ENCODE data around the gene RPS25. TPM values are rescaled to one million over a fixed set of nuclear protein-coding genes. Genes with fewer than 3 reads are reported as not detected.
"Not testable (repeated sequence)": the region's sequence is repeated elsewhere in the genome, so short reads cannot be mapped to it uniquely, and the experiment has no call there.

The RPS25 gene
- polyA plus RNA-seq, 1 of the 3 experiments (the other 2 are of a cell fraction): 2,688 TPM

DNA sequence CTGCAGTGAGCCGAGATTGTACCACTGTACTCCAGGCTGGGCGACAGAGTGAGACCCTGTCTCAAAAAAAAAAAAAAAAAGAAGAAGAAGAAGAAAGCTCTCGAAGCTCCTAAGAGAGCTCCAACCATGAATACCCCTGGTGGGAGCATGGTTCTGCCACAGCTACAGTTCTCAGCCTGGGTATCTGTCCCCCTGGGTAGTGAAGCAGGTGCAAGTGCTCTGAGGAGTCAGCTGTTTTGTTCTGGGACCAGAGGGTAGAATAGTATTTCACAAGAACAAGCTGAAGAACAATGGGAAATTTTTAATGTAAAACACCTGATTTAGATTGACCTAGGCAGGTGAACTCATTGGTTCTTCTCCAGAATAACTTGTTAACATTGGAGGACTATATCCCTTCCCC, 43.1 kb upstream of the RPS25 start:
- Histone ChIP-seq H3K79me2 (ENCODE audit: insufficient read depth) (peaks cover 19% of the 10 kb centered on the region), H3F3A (replicated peaks; ENCODE audit: insufficient read depth) (peaks cover 19% of the 10 kb centered on the region), H3K9me2 (no peaks in the 10 kb centered on the region), H3K4me1 (ENCODE audit: control insufficient read depth in 1 of 2, insufficient read depth in 2 of 2, low read depth in 1 of 2, low read length in 1 of 2) (peaks cover 4 to 6% of the 10 kb centered on the region in 2 experiments; a peak in 2 of 4 replicates), H2AFZ (ENCODE audit: low read depth) (no peak overlapping the region), H3K27me3 (ENCODE audit: insufficient read depth) (no peaks in the 10 kb centered on the region), H3K9me3 (no peaks in the 10 kb centered on the region), H3K36me3 (replicated peaks in 1 of 2; ENCODE audit: control insufficient read depth in 1 of 2, insufficient read depth in 2 of 2, low read length in 1 of 2) (peaks cover 0 to 4% of the 10 kb centered on the region in 2 experiments), H4K20me1 (ENCODE audit: insufficient read depth) (no peaks in the 10 kb centered on the region), H3K4me3 (ENCODE audit: low read depth in 2 of 2, low read length in 1 of 2) (no peak overlapping the region), H3K9ac (no peak overlapping the region), H3K27ac (ENCODE audit: low read depth in 2 of 2, low read length in 1 of 2) (no peak overlapping the region), H3K4me2 (no peak overlapping the region)
- WGBS (ENCODE audit: low lambda C conversion rate): 84% methylated on average over 3 of the region's 3 CpGs
- ChIA-PET POLR2A (interaction anchor here (0.6 kb wide), 1 partner anchor 81 kb away, joined by 3 read pairs; no protein-coding TSS in a partner anchor), CTCF (interaction anchor here (1.4 to 1.6 kb wide), 2 partner anchors 41 to 145 kb away, joined by 3 to 4 read pairs; partner anchors contain the start of gene CBL)
- no peak for DNase-seq
- TF ChIP-seq, protein P1, sequence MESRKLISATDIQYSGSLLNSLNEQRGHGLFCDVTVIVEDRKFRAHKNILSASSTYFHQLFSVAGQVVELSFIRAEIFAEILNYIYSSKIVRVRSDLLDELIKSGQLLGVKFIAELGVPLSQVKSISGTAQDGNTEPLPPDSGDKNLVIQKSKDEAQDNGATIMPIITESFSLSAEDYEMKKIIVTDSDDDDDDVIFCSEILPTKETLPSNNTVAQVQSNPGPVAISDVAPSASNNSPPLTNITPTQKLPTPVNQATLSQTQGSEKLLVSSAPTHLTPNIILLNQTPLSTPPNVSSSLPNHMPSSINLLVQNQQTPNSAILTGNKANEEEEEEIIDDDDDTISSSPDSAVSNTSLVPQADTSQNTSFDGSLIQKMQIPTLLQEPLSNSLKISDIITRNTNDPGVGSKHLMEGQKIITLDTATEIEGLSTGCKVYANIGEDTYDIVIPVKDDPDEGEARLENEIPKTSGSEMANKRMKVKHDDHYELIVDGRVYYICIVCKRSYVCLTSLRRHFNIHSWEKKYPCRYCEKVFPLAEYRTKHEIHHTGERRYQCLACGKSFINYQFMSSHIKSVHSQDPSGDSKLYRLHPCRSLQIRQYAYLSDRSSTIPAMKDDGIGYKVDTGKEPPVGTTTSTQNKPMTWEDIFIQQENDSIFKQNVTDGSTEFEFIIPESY (IDR thresholded peaks at IDR 0.05; ENCODE audit: borderline replicate concordance, low read depth): no peak
- TF ChIP-seq EP300 (IDR thresholded peaks at IDR 0.05; ENCODE audit: borderline replicate concordance in 1 of 2, low read depth in 1 of 2, low read length in 1 of 2) (no peak), FOXJ3 (CRISPR knock-in tag; IDR thresholded peaks at IDR 0.05) (no peak), NRF1 (IDR thresholded peaks at IDR 0.05; ENCODE audit: low read depth, low read length) (no peak), TAF1 (IDR thresholded peaks at IDR 0.05; ENCODE audit: borderline replicate concordance, low read depth, low read length) (no peak), JUND (IDR thresholded peaks at IDR 0.05) (no peak), NFIC (IDR thresholded peaks at IDR 0.05; ENCODE audit: borderline replicate concordance) (no peak), SIN3A (IDR thresholded peaks at IDR 0.05; ENCODE audit: borderline replicate concordance, low read depth, low read length) (no peak), RXRA (IDR thresholded peaks at IDR 0.05; ENCODE audit: borderline replicate concordance, low read depth) (no peak), YY1 (IDR thresholded peaks at IDR 0.05; ENCODE audit: low read depth) (no peak)
- TF ChIP-seq, protein P2, sequence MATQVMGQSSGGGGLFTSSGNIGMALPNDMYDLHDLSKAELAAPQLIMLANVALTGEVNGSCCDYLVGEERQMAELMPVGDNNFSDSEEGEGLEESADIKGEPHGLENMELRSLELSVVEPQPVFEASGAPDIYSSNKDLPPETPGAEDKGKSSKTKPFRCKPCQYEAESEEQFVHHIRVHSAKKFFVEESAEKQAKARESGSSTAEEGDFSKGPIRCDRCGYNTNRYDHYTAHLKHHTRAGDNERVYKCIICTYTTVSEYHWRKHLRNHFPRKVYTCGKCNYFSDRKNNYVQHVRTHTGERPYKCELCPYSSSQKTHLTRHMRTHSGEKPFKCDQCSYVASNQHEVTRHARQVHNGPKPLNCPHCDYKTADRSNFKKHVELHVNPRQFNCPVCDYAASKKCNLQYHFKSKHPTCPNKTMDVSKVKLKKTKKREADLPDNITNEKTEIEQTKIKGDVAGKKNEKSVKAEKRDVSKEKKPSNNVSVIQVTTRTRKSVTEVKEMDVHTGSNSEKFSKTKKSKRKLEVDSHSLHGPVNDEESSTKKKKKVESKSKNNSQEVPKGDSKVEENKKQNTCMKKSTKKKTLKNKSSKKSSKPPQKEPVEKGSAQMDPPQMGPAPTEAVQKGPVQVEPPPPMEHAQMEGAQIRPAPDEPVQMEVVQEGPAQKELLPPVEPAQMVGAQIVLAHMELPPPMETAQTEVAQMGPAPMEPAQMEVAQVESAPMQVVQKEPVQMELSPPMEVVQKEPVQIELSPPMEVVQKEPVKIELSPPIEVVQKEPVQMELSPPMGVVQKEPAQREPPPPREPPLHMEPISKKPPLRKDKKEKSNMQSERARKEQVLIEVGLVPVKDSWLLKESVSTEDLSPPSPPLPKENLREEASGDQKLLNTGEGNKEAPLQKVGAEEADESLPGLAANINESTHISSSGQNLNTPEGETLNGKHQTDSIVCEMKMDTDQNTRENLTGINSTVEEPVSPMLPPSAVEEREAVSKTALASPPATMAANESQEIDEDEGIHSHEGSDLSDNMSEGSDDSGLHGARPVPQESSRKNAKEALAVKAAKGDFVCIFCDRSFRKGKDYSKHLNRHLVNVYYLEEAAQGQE (IDR thresholded peaks at IDR 0.05; ENCODE audit: low read depth, low read length): no peak
- TF ChIP-seq, protein P3, sequence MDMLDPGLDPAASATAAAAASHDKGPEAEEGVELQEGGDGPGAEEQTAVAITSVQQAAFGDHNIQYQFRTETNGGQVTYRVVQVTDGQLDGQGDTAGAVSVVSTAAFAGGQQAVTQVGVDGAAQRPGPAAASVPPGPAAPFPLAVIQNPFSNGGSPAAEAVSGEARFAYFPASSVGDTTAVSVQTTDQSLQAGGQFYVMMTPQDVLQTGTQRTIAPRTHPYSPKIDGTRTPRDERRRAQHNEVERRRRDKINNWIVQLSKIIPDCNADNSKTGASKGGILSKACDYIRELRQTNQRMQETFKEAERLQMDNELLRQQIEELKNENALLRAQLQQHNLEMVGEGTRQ (IDR thresholded peaks at IDR 0.05; ENCODE audit: borderline replicate concordance, low read depth, low read length): no peak
- TF ChIP-seq, protein P4, sequence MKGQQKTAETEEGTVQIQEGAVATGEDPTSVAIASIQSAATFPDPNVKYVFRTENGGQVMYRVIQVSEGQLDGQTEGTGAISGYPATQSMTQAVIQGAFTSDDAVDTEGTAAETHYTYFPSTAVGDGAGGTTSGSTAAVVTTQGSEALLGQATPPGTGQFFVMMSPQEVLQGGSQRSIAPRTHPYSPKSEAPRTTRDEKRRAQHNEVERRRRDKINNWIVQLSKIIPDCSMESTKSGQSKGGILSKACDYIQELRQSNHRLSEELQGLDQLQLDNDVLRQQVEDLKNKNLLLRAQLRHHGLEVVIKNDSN (IDR thresholded peaks at IDR 0.05; ENCODE audit: borderline replicate concordance, low read depth): no peak

DNA sequence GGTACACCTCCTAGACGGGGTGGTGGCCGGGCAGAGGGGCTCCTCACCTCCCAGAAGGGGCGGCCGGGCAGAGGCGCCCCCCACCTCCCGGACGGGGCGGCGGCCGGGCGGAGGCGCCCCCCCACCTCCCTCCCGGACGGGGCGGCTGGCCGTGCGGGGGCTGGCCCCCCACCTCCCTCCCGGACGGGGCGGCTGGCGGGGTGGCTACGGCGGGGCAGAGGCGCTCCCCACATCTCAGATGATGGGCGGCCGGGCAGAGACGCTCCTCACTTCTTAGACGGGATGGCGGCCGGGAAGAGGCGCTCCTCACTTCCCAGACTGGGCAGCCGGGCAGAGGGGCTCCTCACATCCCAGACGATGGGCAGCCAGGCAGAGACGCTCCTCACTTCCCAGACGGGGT, 41.0 kb upstream of the RPS25 start:
- H3K9me2 ChIP-seq; POLR2A ChIA-PET; DNase-seq; H3K27ac ChIP-seq (ENCODE audit: low read depth in 2 of 2, low read length in 1 of 2); H3K4me3 ChIP-seq (ENCODE audit: low read depth in 2 of 2, low read length in 1 of 2); H3K27me3 ChIP-seq (ENCODE audit: insufficient read depth); H3K4me2 ChIP-seq; H3K9me3 ChIP-seq; H3K9ac ChIP-seq; H2AFZ ChIP-seq (ENCODE audit: low read depth); CTCF ChIA-PET; H4K20me1 ChIP-seq (ENCODE audit: insufficient read depth): not testable (repeated sequence)
- peaks cover 12 to 21% of the 10 kb centered on the region in 2 experiments; a peak in 2 of 4 replicates for H3K4me1 ChIP-seq (ENCODE audit: control insufficient read depth in 1 of 2, insufficient read depth in 2 of 2, low read depth in 1 of 2, low read length in 1 of 2)
- peaks cover 11 to 17% of the 10 kb centered on the region in 2 experiments for H3K36me3 ChIP-seq (replicated peaks in 1 of 2; ENCODE audit: control insufficient read depth in 1 of 2, insufficient read depth in 2 of 2, low read length in 1 of 2)
- 86% methylated on average over 2 of the region's 35 CpGs for WGBS (ENCODE audit: low lambda C conversion rate)
- peaks cover 11% of the 10 kb centered on the region for H3F3A ChIP-seq (replicated peaks; ENCODE audit: insufficient read depth)
- peaks cover 32% of the 10 kb centered on the region for H3K79me2 ChIP-seq (ENCODE audit: insufficient read depth)

Measured in SK-N-SH (cell line).